IMR-90 (cell line): ENCODE measurements around the gene PINLYP. TPM values are rescaled to one million over a fixed set of nuclear protein-coding genes. Genes with fewer than 3 reads are reported as not detected.

ENCODE experiments used
- ATAC-seq: fragments of 200-7000 bp; cut with Tn5 transposase; 2 replicates; pipeline ENCODE4 v1.9.1; 2020; ENCODE audit warnings: low read depth, mild to moderate bottlenecking, moderate library complexity
- BruUV-seq: library from RNA; stranded (reverse); fragments of 400-500 nt; replicated peaks from 2 replicates; lab custom pipeline; 2021; lab: Mats Ljungman, UMichigan
- CTCF ChIA-PET: fragments of 300-600 bp; formaldehyde crosslinking; extraction: SDS; loops from one replicate; lab custom pipeline; 2021; ENCODE audit warnings: antibody characterized with exemption; lab: Yijun Ruan, JAX
- POLR2A ChIA-PET: fragments of 300-600 bp; sonication (Branson Sonifier 250); formaldehyde crosslinking; loops from one replicate; lab custom pipeline; 2022; ENCODE audit warnings: antibody characterized with exemption; ENCODE audit not compliant: unreplicated experiment; lab: Charles Lee
- DNase-seq: peaks from one replicate; pipeline ENCODE4 v3.0.0; 2013
- H2AFZ ChIP-seq: replicated peaks from 2 replicates; pipeline ENCODE3; 2013; ENCODE audit warnings: low read length, mild to moderate bottlenecking; ENCODE audit not compliant: poor library complexity
- H2AK5ac ChIP-seq: 2 replicates; pipeline ENCODE4 v1.6.1; 2013; ENCODE audit warnings: low read depth, low read length, inconsistent platforms
- H2AK9ac ChIP-seq: replicated peaks from 2 replicates; pipeline ENCODE3; 2013; ENCODE audit warnings: mild to moderate bottlenecking, low read depth, low read length, moderate library complexity; ENCODE audit not compliant: poor library complexity
- H2BK120ac ChIP-seq: 2 replicates; pipeline ENCODE4 v1.6.1; 2013; ENCODE audit warnings: low read depth, low read length, inconsistent platforms
- H2BK15ac ChIP-seq: 3 replicates; pipeline ENCODE4 v1.6.1; 2013; ENCODE audit warnings: low read depth, low read length, inconsistent platforms
- H2BK20ac ChIP-seq: 2 replicates; pipeline ENCODE4 v1.6.1; 2013; ENCODE audit warnings: low read depth, mild to moderate bottlenecking, inconsistent platforms, low read length, moderate library complexity
- H2BK5ac ChIP-seq: 2 replicates; pipeline ENCODE4 v1.6.1; 2013; ENCODE audit warnings: mild to moderate bottlenecking, low read depth, low read length, inconsistent platforms; ENCODE audit not compliant: poor library complexity, severe bottlenecking
- H3K14ac ChIP-seq: replicated peaks from 2 replicates; pipeline ENCODE4 v1.6.1; 2013; ENCODE audit warnings: low read depth, low read length, inconsistent platforms
- H3K18ac ChIP-seq: 2 replicates; pipeline ENCODE4 v1.6.1; 2013; ENCODE audit warnings: low read depth, low read length, control low read depth
- H3K23ac ChIP-seq: 2 replicates; pipeline ENCODE4 v1.6.1; 2013; ENCODE audit warnings: low read depth, low read length, inconsistent platforms
- H3K27ac ChIP-seq: 2 replicates; pipeline ENCODE4 v1.5.1; 2013; ENCODE audit warnings: mild to moderate bottlenecking, control low read depth, low read length; ENCODE audit not compliant: insufficient read depth
- H3K27me3 ChIP-seq: 2 replicates; pipeline ENCODE4 v1.6.1; 2013; ENCODE audit warnings: low read length; ENCODE audit not compliant: control insufficient read depth, insufficient read depth
- H3K36me3 ChIP-seq: 2 replicates; pipeline ENCODE4 v1.6.1; 2013; ENCODE audit warnings: low read length, mixed read lengths; ENCODE audit not compliant: control insufficient read depth, insufficient read depth
- H3K4ac ChIP-seq: 2 replicates; pipeline ENCODE4 v1.6.1; 2013; ENCODE audit warnings: low read depth, low read length, inconsistent platforms
- H3K4me1 ChIP-seq: 2 replicates; pipeline ENCODE4 v1.6.1; 2013; ENCODE audit warnings: low read length, mixed read lengths; ENCODE audit not compliant: control insufficient read depth, insufficient read depth
- H3K4me2 ChIP-seq: 2 replicates; pipeline ENCODE4 v1.6.1; 2013; ENCODE audit warnings: low read depth, mild to moderate bottlenecking, control low read depth, low read length, moderate library complexity
- H3K4me3 ChIP-seq: 2 replicates; pipeline ENCODE4 v1.5.1; 2013; ENCODE audit warnings: low read depth, mild to moderate bottlenecking, control low read depth, low read length, moderate library complexity; ENCODE audit not compliant: insufficient read depth
- H3K56ac ChIP-seq: 2 replicates; pipeline ENCODE4 v1.6.1; 2013; ENCODE audit warnings: low read length, inconsistent platforms; ENCODE audit not compliant: insufficient read depth; ENCODE audit errors: extremely low read depth
- H3K79me1 ChIP-seq, 2 experiments: 2 replicates each; pipeline ENCODE4 v1.6.1; 2013; ENCODE audit warnings: low read length in 2 of 2, inconsistent platforms in 1 of 2, low read depth in 1 of 2
- H3K9ac ChIP-seq: 2 replicates; pipeline ENCODE4 v1.6.1; 2013; ENCODE audit warnings: low read depth, low read length, control low read depth
- H3K9me1 ChIP-seq: 2 replicates; pipeline ENCODE4 v1.6.1; 2013; ENCODE audit warnings: low read length, inconsistent platforms; ENCODE audit not compliant: insufficient read depth
- H3K9me3 ChIP-seq: 2 replicates; pipeline ENCODE4 v1.6.1; 2013; ENCODE audit warnings: low read length; ENCODE audit not compliant: control insufficient read depth, insufficient read depth
- H4K20me1 ChIP-seq: 2 replicates; pipeline ENCODE4 v1.6.1; 2013; ENCODE audit warnings: low read length, inconsistent platforms; ENCODE audit not compliant: insufficient read depth
- H4K5ac ChIP-seq: 2 replicates; pipeline ENCODE4 v1.6.1; 2013; ENCODE audit warnings: mild to moderate bottlenecking, low read depth, low read length, control low read depth
- H4K8ac ChIP-seq, 2 experiments: 2 replicates each; pipeline ENCODE4 v1.6.1; 2013; ENCODE audit warnings: low read depth in 2 of 2, low read length in 2 of 2, control low read depth in 1 of 2, inconsistent platforms in 1 of 2
- H4K91ac ChIP-seq: 2 replicates; pipeline ENCODE4 v1.6.1; 2013; ENCODE audit warnings: low read depth, low read length, inconsistent platforms; ENCODE audit not compliant: insufficient read depth
- CEBPB ChIP-seq: IDR thresholded peaks from 2 replicates; pipeline ENCODE4 v1.6.1; 2012; ENCODE audit warnings: low read depth, low read length, improper control_type of control experiment
- CHD1 ChIP-seq: IDR thresholded peaks from 2 replicates; pipeline ENCODE4 v1.6.1; 2012; ENCODE audit warnings: low read depth, low read length, improper control_type of control experiment
- FOS ChIP-seq: fragments of 150-350 bp; IDR thresholded peaks from 2 replicates; pipeline ENCODE4 v1.6.1; 2016; ENCODE audit warnings: low read depth, low read length
- MAFK ChIP-seq: IDR thresholded peaks from 2 replicates; pipeline ENCODE4 v1.6.1; 2012; ENCODE audit warnings: low read depth, low read length, improper control_type of control experiment
- MAZ ChIP-seq: IDR thresholded peaks from 2 replicates; pipeline ENCODE4 v1.6.1; 2012; ENCODE audit warnings: low read depth, mild to moderate bottlenecking, low read length, improper control_type of control experiment, moderate library complexity, borderline replicate concordance
- MXI1 ChIP-seq: IDR thresholded peaks from 2 replicates; pipeline ENCODE4 v1.6.1; 2012; ENCODE audit warnings: low read depth, mild to moderate bottlenecking, low read length, moderate library complexity, borderline replicate concordance
- RAD21 ChIP-seq: IDR thresholded peaks from 2 replicates; pipeline ENCODE4 v1.6.1; 2012; ENCODE audit warnings: low read length, improper control_type of control experiment
- RCOR1 ChIP-seq: IDR thresholded peaks from 2 replicates; pipeline ENCODE4 v1.6.1; 2012; ENCODE audit warnings: mild to moderate bottlenecking, low read length, improper control_type of control experiment; ENCODE audit not compliant: insufficient replicate concordance
- RFX5 ChIP-seq: IDR thresholded peaks from 2 replicates; pipeline ENCODE4 v1.8.0; 2012; ENCODE audit warnings: low read depth, mild to moderate bottlenecking, low read length, moderate library complexity
- WGBS, 2 experiments: methylation state at CpG; one replicate each; pipeline versions ENCODE4 v1.1.5 to v1.1.7; 2013; ENCODE audit warnings: missing lambda C conversion rate in 2 of 2; ENCODE audit not compliant: insufficient read length in 1 of 2; ENCODE audit errors: extremely low coverage in 2 of 2; 5-methylcytosine and 5-hydroxymethylcytosine counted together
- dilution Hi-C: fragments of 300-500 bp; cut with HindIII; formaldehyde crosslinking; loops from one replicate; pipeline ENCODE4 v1.14.3; 2018; ENCODE audit warnings: low sequenced_read_pairs; ENCODE audit not compliant: unreplicated experiment
- in situ Hi-C: fragments of 300-500 bp; cut with MboI; formaldehyde crosslinking; loops from 3 replicates; pipeline ENCODE4 v1.14.3; 2019; ENCODE audit warnings: low sequenced_read_pairs, inconsistent platforms, mixed read lengths
- intact Hi-C: fragments of 100-400 bp; cut with micrococcal nuclease; formaldehyde crosslinking; loops from 2 replicates; pipeline ENCODE4 v1.10.0; 2022
- polyA plus RNA-seq, 3 experiments: library from polyadenylated mRNA; depleted of rRNA; stranded (reverse); fragments of >200 nt; gene quantifications; 2 replicates each; pipeline ENCODE4 v1.2.3, GENCODE V29; 2012; ENCODE audit warnings: low replicate concordance in 1 of 3
- total RNA-seq: library from RNA; depleted of rRNA; stranded (reverse); fragments of >200 nt; gene quantifications from 2 replicates; pipeline ENCODE4 v1.2.3, GENCODE V29; 2012
- TF ChIP-seq, protein P1 (sequence below): conservative IDR thresholded peaks from 2 replicates; pipeline ENCODE4 v1.5.1; 2012; ENCODE audit warnings: mild to moderate bottlenecking, low read depth, low read length, improper control_type of control experiment
- TF ChIP-seq, protein P2 (sequence below): fragments of 150-350 bp; IDR thresholded peaks from 2 replicates; pipeline ENCODE4 v1.6.1; 2016; ENCODE audit warnings: low read depth, mild to moderate bottlenecking, low read length, moderate library complexity, borderline replicate concordance
- TF ChIP-seq, protein P3 (sequence below): fragments of 150-350 bp; IDR thresholded peaks from 2 replicates; pipeline ENCODE4 v1.6.1; 2017; ENCODE audit warnings: mild to moderate bottlenecking, antibody characterized with exemption, low read length, low read depth

The PINLYP gene
- total and polyA plus RNA-seq, 2 of the 4 experiments (the other 2 are of a cell fraction), result 0.54 to 1.4 TPM

DNA sequence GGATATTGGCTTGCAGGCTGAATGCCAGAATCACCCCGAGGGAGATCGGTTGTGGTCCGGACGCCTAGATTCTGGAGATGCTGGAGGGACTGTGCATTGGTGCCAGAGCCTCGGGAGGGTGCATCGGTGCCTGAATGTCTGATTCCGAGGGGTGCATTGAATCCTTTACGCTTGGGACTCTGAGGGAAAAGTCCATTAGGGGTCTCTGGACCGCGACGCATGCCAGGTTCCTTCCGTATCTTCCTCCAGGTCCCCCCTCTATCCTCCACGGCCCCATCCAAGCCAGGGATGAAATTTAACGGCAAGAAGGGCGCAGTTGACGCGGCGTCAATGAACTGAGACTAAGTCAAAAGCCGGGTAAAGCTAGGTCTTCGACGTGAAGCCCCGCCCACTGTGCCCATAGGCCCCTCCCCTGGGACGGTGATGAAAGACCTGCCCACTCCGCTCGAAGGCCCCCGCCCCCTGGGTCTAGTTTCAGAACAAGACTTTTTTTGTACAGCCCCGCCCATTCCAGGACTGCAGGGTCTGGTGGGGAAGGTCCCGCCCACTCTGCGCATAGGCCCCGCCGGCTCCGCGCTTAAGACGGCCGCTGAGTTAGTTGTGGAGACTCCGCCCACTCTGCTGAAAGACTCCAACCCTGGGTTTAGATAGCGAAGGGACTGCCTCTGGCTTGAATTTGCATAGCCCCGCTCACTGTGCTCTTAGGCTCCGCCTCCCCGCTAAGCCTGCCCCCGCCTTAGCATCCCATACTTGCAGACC is 41.9 kb upstream of the PINLYP start:
- no TSS peak for BruUV-seq
- TF ChIP-seq FOS (no peak), RAD21 (no peak), MXI1 (no peak), CEBPB (peak; percentile 89), RCOR1 (no peak), MAFK (no peak), MAZ (peak; percentile 97), CHD1 (no peak), RFX5 (no peak)
- TF ChIP-seq, protein P1, sequence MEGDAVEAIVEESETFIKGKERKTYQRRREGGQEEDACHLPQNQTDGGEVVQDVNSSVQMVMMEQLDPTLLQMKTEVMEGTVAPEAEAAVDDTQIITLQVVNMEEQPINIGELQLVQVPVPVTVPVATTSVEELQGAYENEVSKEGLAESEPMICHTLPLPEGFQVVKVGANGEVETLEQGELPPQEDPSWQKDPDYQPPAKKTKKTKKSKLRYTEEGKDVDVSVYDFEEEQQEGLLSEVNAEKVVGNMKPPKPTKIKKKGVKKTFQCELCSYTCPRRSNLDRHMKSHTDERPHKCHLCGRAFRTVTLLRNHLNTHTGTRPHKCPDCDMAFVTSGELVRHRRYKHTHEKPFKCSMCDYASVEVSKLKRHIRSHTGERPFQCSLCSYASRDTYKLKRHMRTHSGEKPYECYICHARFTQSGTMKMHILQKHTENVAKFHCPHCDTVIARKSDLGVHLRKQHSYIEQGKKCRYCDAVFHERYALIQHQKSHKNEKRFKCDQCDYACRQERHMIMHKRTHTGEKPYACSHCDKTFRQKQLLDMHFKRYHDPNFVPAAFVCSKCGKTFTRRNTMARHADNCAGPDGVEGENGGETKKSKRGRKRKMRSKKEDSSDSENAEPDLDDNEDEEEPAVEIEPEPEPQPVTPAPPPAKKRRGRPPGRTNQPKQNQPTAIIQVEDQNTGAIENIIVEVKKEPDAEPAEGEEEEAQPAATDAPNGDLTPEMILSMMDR, result no peak
- TF ChIP-seq, protein P2, sequence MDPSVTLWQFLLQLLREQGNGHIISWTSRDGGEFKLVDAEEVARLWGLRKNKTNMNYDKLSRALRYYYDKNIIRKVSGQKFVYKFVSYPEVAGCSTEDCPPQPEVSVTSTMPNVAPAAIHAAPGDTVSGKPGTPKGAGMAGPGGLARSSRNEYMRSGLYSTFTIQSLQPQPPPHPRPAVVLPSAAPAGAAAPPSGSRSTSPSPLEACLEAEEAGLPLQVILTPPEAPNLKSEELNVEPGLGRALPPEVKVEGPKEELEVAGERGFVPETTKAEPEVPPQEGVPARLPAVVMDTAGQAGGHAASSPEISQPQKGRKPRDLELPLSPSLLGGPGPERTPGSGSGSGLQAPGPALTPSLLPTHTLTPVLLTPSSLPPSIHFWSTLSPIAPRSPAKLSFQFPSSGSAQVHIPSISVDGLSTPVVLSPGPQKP, result no peak
- TF ChIP-seq, protein P3, sequence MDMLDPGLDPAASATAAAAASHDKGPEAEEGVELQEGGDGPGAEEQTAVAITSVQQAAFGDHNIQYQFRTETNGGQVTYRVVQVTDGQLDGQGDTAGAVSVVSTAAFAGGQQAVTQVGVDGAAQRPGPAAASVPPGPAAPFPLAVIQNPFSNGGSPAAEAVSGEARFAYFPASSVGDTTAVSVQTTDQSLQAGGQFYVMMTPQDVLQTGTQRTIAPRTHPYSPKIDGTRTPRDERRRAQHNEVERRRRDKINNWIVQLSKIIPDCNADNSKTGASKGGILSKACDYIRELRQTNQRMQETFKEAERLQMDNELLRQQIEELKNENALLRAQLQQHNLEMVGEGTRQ, result no peak

More for the DNA sequence above, 41.9 kb upstream of the PINLYP start:
- peaks cover 5% of the 10 kb centered on the region for H4K20me1 ChIP-seq
- peak overlapping the region; percentile 55 for H3K4me3 ChIP-seq
- peak overlapping the region; percentile 55 for H4K91ac ChIP-seq
- H3K36me3 ChIP-seq, result 0 out of 2 replicates have a peak, but pooled peaks cover 1% of the 10 kb centered on the region
- H2AFZ ChIP-seq, result peak overlapping the region; percentile 87
- ATAC-seq, result peak; percentile 91
- H2AK9ac ChIP-seq, result peak overlapping the region; percentile 97
- H3K23ac ChIP-seq, result 0 out of 2 replicates have a peak overlapping the region, but pooled peaks have one; percentile 60
- no peaks in the 10 kb centered on the region for H3K27me3 ChIP-seq
- dilution Hi-C loops (no loop called here), intact Hi-C loops (loop anchor here (2.0 kb wide), 1 partner anchor 61 kb away; no protein-coding TSS in a partner anchor), in situ Hi-C loops (no loop called here)
- H3K9me3 ChIP-seq, result no peaks in the 10 kb centered on the region
- peak overlapping the region; percentile 69; the same call in 1 of the 2 replicates for H3K56ac ChIP-seq
- peak overlapping the region; percentile 11 for H3K9ac ChIP-seq
- H2BK120ac ChIP-seq, result 0 out of 2 replicates have a peak overlapping the region, but pooled peaks have one; percentile 44
- WGBS, 2 experiments, result 1% methylated on average over 23 of the region's 41 CpGs; no CpG with 5 or more reads in 1 of the 2 experiments
- H4K5ac ChIP-seq, result peak overlapping the region; percentile 6; the same call in 1 of the 2 replicates
- H2BK5ac ChIP-seq, result peak overlapping the region; percentile 18
- ChIA-PET CTCF (interaction anchor here (1.0 to 1.2 kb wide), 2 partner anchors 22 to 241 kb away, joined by 3 to 4 read pairs; no protein-coding TSS in a partner anchor), POLR2A (interaction anchor here (0.6 to 1.1 kb wide), 2 partner anchors 9 to 29 kb away, joined by 3 to 5 read pairs; no protein-coding TSS in a partner anchor)
- H3K27ac ChIP-seq, result peak overlapping the region; percentile 42
- H3K9me1 ChIP-seq, result peaks cover 12% of the 10 kb centered on the region; the same call in 1 of the 2 replicates
- H2BK20ac ChIP-seq, result 0 out of 2 replicates have a peak overlapping the region, but pooled peaks have one; percentile 3
- H3K4ac ChIP-seq, result peak overlapping the region; percentile 81
- H4K8ac ChIP-seq, result peak overlapping the region; percentile 77 to 84
- peaks cover 0 to 6% of the 10 kb centered on the region in 2 experiments; a peak in 1 of 4 replicates for H3K79me1 ChIP-seq
- 0 out of 2 replicates have a peak overlapping the region, but pooled peaks have one; percentile 53 for H3K14ac ChIP-seq
- H2BK15ac ChIP-seq, result peak overlapping the region; percentile 29; the same call in 1 of the 3 replicates
- H3K4me1 ChIP-seq, result peaks cover 3% of the 10 kb centered on the region; the same call in 1 of the 2 replicates
- peak overlapping the region; percentile 31; the same call in 1 of the 2 replicates for H2AK5ac ChIP-seq
- DNase-seq, result peak; percentile 99
- peak overlapping the region; percentile 87 for H3K4me2 ChIP-seq
- H3K18ac ChIP-seq, result no peak overlapping the region
